Urothelium cell line (cell line): ENCODE data around the gene RAB6A.

ENCODE experiments used
- DNase-seq: peaks from one replicate; pipeline ENCODE4 v3.0.0; 2011; ENCODE audit warnings: low spot score, mixed read lengths
- FAIRE-seq: peaks from 2 replicates; lab custom pipeline; 2011; peaks lifted over from hg19 to GRCh38; lab: Jason Lieb, UNC

Gene RAB6A

GRCh38 chr11:73633999-73634398, 126.9 kb downstream of the RAB6A start:
- FAIRE-seq (no peak), DNase-seq (no peak)

GRCh38 chr11:73632996-73633395, 127.9 kb downstream of the RAB6A start:
- FAIRE-seq (no peak), DNase-seq (no peak)

- no peak for DNase-seq
- no peak for FAIRE-seq
Observed at GRCh38 chr11:73629907-73630306, 131.0 kb downstream of the RAB6A start.

- FAIRE-seq = no peak
- peak; percentile 88 for DNase-seq
Observed at GRCh38 chr11:73625696-73626318, 135.1 kb downstream of the RAB6A start.
